ENCODE measurements around the gene LETM1.

- no peak for TF ChIP-seq CTCF (conservative IDR thresholded peaks at IDR 0.05 in 1 of 2, IDR thresholded peaks at IDR 0.05 in 1 of 2; ENCODE audit: extremely low read depth in 1 of 2, insufficient read depth in 1 of 2, low read depth in 1 of 2, low read length in 2 of 2)
- no peak for TF ChIP-seq EZH2 (IDR thresholded peaks at IDR 0.05; ENCODE audit: borderline replicate concordance, low read length)
These were observed 9.4 kb downstream of the LETM1 start for GRCh38 chr4:1846580-1846979.

Data from mammary epithelial cell (primary cell).